Panc1 (cell line): ENCODE results near the gene CCDC144A. TPM values are rescaled to one million over a fixed set of nuclear protein-coding genes. Genes with fewer than 3 reads are reported as not detected.
"Not testable (repeated sequence)": the region's sequence is repeated elsewhere in the genome, so short reads cannot be mapped to it uniquely, and the experiment has no call there.

Source experiments
- ATAC-seq: fragments of 200-7000 bp; cut with Tn5 transposase; 2 replicates; pipeline ENCODE4 v1.9.1; 2020; ENCODE audit warnings: mild to moderate bottlenecking, moderate library complexity
- BruUV-seq: library from RNA; stranded (reverse); fragments of 400-500 nt; replicated peaks from 2 replicates; lab custom pipeline; 2021; lab: Mats Ljungman, UMichigan
- CTCF ChIA-PET: fragments of 300-600 bp; sonication (Branson Sonifier 250); formaldehyde crosslinking; loops from one replicate; lab custom pipeline; 2022; ENCODE audit warnings: antibody characterized with exemption; lab: Charles Lee
- POLR2A ChIA-PET: fragments of 300-600 bp; sonication (Branson Sonifier 250); formaldehyde crosslinking; loops from one replicate; lab custom pipeline; 2022; ENCODE audit warnings: antibody characterized with exemption; lab: Charles Lee
- DNase-seq: peaks from one replicate; pipeline ENCODE4 v3.0.0-alpha.2; 2010; ENCODE audit warnings: low read depth, low spot score
- H3K27ac ChIP-seq: 2 replicates; pipeline ENCODE4 v1.5.1; 2011; ENCODE audit warnings: mild to moderate bottlenecking, low read length, inconsistent platforms
- H3K27me3 ChIP-seq: fragments of 200-500 bp; sonication (Bioruptor generic); 2 replicates; pipeline ENCODE4 v1.6.0; 2014; ENCODE audit warnings: low read length, inconsistent platforms; ENCODE audit not compliant: control insufficient read depth, insufficient read depth
- H3K36me3 ChIP-seq: fragments of 200-500 bp; sonication (Bioruptor generic); 2 replicates; pipeline ENCODE4 v1.5.1; 2014; ENCODE audit warnings: inconsistent platforms, mild to moderate bottlenecking, low read length, moderate library complexity; ENCODE audit not compliant: control insufficient read depth, insufficient read depth
- H3K4me1 ChIP-seq: 2 replicates; pipeline ENCODE4 v1.5.1; 2011; ENCODE audit warnings: inconsistent platforms, mild to moderate bottlenecking, low read length, moderate library complexity; ENCODE audit not compliant: control insufficient read depth, insufficient read depth
- H3K4me3 ChIP-seq, 2 experiments: 2 replicates each; pipeline ENCODE4 v1.5.1; 2011 to 2012; ENCODE audit warnings: low read depth in 2 of 2, low read length in 2 of 2, mild to moderate bottlenecking in 2 of 2, inconsistent platforms in 1 of 2, moderate library complexity in 1 of 2
- H3K9me3 ChIP-seq: fragments of 200-500 bp; sonication (Bioruptor generic); 2 replicates; pipeline ENCODE4 v1.5.1; 2014; ENCODE audit warnings: low read depth, mild to moderate bottlenecking, inconsistent platforms, low read length, moderate library complexity; ENCODE audit not compliant: control insufficient read depth, insufficient read depth
- in situ Hi-C: cut with HindIII; loops from 2 replicates; pipeline ENCODE4 v1.10.0; 2016; ENCODE audit warnings: low sequenced_read_pairs, low pct_unique_long_range_greater_than_20kb
- intact Hi-C: fragments of 100-400 bp; cut with micrococcal nuclease; formaldehyde crosslinking; loops from one replicate; pipeline ENCODE4 v1.10.0; 2022; ENCODE audit not compliant: unreplicated experiment
- total RNA-seq: library from RNA; stranded (reverse); gene quantifications from one replicate; pipeline ENCODE4 v1.2.1, GENCODE V29; 2021; ENCODE audit not compliant: unreplicated experiment

The CCDC144A gene
- total RNA-seq, 1 experiment from 2014 or later = 0.57 TPM

GRCh38 chr17:16772394-16773145 is 82.5 kb downstream of the CCDC144A start:
- H3K36me3 ChIP-seq, ATAC-seq, BruUV-seq, H3K27ac ChIP-seq, in situ Hi-C loops, CTCF ChIA-PET, intact Hi-C loops, POLR2A ChIA-PET, H3K4me1 ChIP-seq, H3K4me3 ChIP-seq, DNase-seq, H3K27me3 ChIP-seq, H3K9me3 ChIP-seq: not testable (repeated sequence)

- POLR2A ChIA-PET, H3K9me3 ChIP-seq, H3K36me3 ChIP-seq, H3K27ac ChIP-seq, H3K4me1 ChIP-seq, H3K4me3 ChIP-seq, DNase-seq, H3K27me3 ChIP-seq, CTCF ChIA-PET, ATAC-seq, intact Hi-C loops, BruUV-seq, in situ Hi-C loops: not testable (repeated sequence)
Measured at GRCh38 chr17:16773146-16773522, 83.1 kb downstream of the CCDC144A start.

DNA sequence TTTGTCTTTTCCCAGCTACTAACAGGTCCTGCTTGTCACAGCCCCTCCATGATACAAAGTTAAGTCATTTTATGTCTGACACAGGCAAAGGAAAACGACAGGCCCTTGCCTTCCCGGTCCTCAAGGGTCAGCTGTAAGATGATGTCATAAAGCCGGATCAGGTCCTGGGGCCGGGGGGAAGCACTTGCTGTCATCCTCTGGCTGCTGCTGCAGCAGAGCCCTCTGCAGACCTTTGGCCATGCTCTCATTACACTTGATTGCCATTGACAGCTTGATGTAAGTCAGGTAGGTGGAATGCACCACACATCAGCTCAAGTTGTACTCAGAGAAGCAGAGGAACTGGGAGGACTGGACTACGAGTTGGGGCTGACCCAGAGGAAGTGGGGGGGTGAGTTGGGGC is 97.8 kb downstream of the CCDC144A start:
- CTCF ChIA-PET, intact Hi-C loops, H3K36me3 ChIP-seq, H3K4me3 ChIP-seq, POLR2A ChIA-PET, DNase-seq, BruUV-seq, H3K4me1 ChIP-seq, H3K27ac ChIP-seq, in situ Hi-C loops, H3K27me3 ChIP-seq, ATAC-seq, H3K9me3 ChIP-seq: not testable (repeated sequence)

- POLR2A ChIA-PET, in situ Hi-C loops, H3K27me3 ChIP-seq, intact Hi-C loops, DNase-seq, H3K4me1 ChIP-seq, H3K4me3 ChIP-seq, H3K36me3 ChIP-seq, ATAC-seq, CTCF ChIA-PET, H3K27ac ChIP-seq, BruUV-seq, H3K9me3 ChIP-seq: not testable (repeated sequence)
Measured at GRCh38 chr17:16788889-16789536, 99.0 kb downstream of the CCDC144A start.

DNA sequence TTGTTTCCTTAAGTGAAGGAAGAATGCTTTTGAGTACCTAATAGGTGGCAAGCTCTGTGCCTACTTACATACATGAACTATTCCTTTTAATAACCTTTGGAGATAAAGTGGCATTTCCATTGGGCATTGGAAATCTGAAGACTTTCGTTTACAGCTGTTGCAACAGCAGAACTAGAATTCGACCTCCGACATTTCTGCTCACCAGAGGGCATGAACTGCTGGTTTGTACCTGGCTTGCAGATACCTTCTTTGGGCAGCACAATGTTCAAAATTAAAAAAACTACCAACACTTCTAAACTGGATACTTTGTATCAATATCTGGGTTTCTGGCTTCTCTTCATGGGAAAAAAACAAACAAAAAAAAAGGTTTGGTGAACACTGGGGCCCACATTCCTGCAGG is 99.6 kb downstream of the CCDC144A start:
- in situ Hi-C loops, BruUV-seq: not testable (repeated sequence)

DNA sequence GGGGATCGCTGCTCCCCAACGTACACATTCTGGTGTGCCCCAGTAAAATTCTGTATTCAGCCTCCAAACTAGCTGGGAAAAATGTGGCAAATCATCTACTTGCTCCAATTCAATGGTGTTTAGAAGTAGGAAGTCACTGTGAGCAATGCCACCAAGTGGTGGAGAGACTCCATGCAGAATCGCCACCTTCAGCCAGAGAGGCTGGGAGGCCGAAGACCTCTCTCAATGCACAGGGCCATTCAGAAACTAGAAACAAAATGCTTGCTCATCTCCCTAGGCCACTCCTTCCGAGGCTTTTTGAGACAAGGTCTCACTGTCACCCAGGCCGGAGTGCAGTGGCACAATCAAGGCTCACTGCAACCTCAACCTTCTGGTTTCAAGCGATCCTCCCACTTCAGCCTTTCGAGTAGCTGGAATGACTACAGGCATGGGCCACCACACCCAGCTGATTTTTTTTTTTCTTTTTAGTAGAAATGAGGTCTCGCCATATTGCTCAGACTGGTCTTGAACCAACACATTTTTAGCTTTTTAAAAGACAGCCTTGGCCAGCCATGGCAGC is 100.4 kb downstream of the CCDC144A start:
- ATAC-seq, H3K27me3 ChIP-seq, POLR2A ChIA-PET, H3K4me3 ChIP-seq, H3K4me1 ChIP-seq, BruUV-seq, H3K36me3 ChIP-seq, DNase-seq, intact Hi-C loops, H3K27ac ChIP-seq, H3K9me3 ChIP-seq, in situ Hi-C loops, CTCF ChIA-PET: not testable (repeated sequence)

More for the DNA sequence above, 99.6 kb downstream of the CCDC144A start:
- CTCF ChIA-PET, H3K27ac ChIP-seq, H3K36me3 ChIP-seq, H3K27me3 ChIP-seq, POLR2A ChIA-PET, H3K4me1 ChIP-seq, H3K9me3 ChIP-seq, H3K4me3 ChIP-seq, ATAC-seq, DNase-seq, intact Hi-C loops: not testable (repeated sequence)

- CTCF ChIA-PET, BruUV-seq, in situ Hi-C loops, H3K27ac ChIP-seq, H3K4me3 ChIP-seq, H3K4me1 ChIP-seq, H3K36me3 ChIP-seq, ATAC-seq, DNase-seq, H3K9me3 ChIP-seq, intact Hi-C loops, H3K27me3 ChIP-seq, POLR2A ChIA-PET: not testable (repeated sequence)
Measured at GRCh38 chr17:16794215-16794614, 104.2 kb downstream of the CCDC144A start.
